Stomach (tissue), 4 donors: ENCODE data around the gene IQSEC1.

ENCODE experiments used
- POLR2A ChIP-seq, 4 donors: fragments of 450-650 bp; IDR thresholded peaks; one replicate each; pipeline ENCODE4 v1.6.1; 2016; ENCODE audit warnings: antibody characterized with exemption in 4 of 4, control low read depth in 2 of 4, mild to moderate bottlenecking in 1 of 4, moderate library complexity in 1 of 4
- POLR2AphosphoS5 ChIP-seq, 3 donors: sonication (generic); formaldehyde crosslinking; IDR thresholded peaks; one replicate each; pipeline ENCODE4 v1.6.1; 2016; ENCODE audit warnings: antibody characterized with exemption in 3 of 3

- no peak for TF ChIP-seq POLR2A (IDR thresholded peaks at IDR 0.05)
- TF ChIP-seq POLR2AphosphoS5 (IDR thresholded peaks at IDR 0.05), result no peak
Measured at GRCh38 chr3:13064964-13065363, 8.3 kb downstream of the IQSEC1 start.
